Measurements from ENCODE around the gene RAI2.

RAI2 gene

DNA sequence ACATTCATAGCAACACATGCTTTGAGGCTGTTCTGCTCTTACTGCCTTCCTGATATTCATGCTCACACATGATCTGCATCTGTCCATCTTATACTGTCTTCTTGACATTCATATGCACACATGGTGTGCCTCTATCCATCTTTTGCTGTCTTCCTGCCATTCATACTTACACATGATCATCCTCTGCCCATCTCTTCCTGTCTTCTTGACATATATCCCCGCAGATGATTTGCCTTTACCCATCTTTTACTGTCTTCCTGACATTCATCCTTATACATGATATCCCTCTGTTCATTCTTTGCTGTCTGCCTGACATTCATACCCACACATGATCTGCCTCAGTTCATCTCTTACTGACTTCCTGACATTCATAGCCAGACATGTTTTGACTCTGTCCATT lies 87.0 kb downstream of the RAI2 start:
- DNase-seq, result no peak

DNA sequence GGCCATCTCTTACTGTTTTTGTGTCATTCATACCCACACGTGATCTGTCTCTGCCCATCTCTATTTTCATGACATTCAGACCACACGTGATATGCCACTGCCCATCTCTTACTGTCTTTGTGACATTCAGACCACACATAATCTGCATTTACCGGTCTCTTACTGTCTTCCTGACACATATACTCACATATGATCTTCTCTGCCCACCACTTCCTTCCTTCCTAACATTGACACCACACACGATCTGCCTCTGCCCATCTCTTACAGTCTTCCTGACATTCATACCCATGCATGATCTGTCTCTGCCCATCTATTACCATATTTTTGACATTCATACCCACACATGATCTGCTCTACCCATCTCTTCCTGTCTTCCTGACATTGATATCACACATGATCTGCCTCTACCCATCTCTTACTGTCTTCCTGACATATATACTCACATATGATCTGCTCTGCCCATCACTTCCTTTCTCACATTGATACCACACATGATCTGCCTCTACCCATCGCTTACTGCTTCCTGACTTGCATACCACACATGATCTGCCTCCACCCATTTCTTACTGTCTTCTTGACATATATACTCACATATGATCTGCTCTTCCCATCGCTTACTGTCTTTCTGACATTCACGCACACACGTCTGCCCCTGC lies 87.7 kb downstream of the RAI2 start:
- DNase-seq, result no peak

DNA sequence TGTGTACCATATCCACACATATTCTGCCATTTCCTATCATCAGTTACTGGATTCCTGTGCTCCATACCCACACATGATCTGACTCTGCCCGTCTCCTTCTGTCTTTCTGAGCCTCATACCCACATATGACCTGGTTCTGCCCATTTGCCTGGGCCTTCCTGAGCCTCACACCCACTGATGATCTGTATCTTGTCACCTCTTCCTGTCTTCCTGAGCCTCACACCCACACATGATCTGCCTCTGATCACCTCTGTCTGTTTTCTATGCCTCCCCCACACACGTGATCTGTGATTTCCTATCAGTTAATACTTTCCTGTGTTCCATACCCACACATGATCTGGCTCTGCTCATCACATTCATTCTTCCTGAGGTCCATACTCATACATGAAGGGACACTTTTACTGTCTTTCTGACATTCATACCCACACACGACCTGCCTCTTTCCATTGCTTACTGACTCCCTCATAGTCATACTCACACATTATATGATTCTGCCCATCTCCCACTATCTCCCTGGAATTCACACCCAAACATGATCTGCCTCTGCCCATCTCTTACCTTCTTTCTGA lies 91.3 kb downstream of the RAI2 start:
- no peak for DNase-seq

- DNase-seq, result no peak
These were observed 92.1 kb downstream of the RAI2 start for GRCh38 chrX:17768997-17769396.

DNA sequence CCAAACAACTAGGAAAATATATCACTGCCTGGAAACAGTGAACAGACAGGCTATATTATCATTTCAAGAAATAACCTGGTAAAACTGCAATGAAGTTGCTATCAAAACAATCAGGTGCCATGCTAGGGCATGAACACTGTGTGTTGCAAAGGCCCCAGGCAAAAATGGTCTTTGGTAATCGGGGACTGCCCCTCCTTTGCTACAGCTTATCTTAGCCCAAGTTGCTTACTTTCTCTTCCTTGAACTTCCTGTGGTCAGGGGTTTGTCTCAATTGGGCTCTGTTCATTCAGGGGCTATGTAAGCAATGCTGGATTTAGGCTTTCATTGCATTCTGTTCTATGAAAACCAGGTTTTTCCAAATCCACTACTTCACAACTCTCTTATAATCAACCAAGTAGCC lies 93.4 kb downstream of the RAI2 start:
- no peak for DNase-seq

- DNase-seq, result no peak
These were observed 101.1 kb downstream of the RAI2 start for GRCh38 chrX:17759990-17760389.

GRCh38 chrX:17758382-17758781 lies 102.7 kb downstream of the RAI2 start:
- no peak for DNase-seq

GRCh38 chrX:17750436-17750835 lies 110.7 kb downstream of the RAI2 start:
- no peak for DNase-seq

Measured in hippocampal formation (tissue), 2 donors.